Endothelial cell of umbilical vein (primary cell): ENCODE results near the gene KCNB1. TPM values are rescaled to one million over a fixed set of nuclear protein-coding genes. Genes with fewer than 3 reads are reported as not detected.

Experiments
- BruUV-seq: library from RNA; stranded (reverse); fragments of 400-500 nt; replicated peaks from 2 replicates; lab custom pipeline; 2021; lab: Mats Ljungman, UMichigan
- CTCF ChIA-PET: fragments of 300-600, 350-600 bp; sonication (Branson Sonifier 250); formaldehyde crosslinking; loops from one replicate; lab custom pipeline; 2021; ENCODE audit warnings: antibody characterized with exemption, inconsistent platforms; lab: Charles Lee
- POLR2A ChIA-PET: fragments of 300-600, 350-600 bp; sonication (Branson Sonifier 250); formaldehyde crosslinking; loops from one replicate; lab custom pipeline; 2021; ENCODE audit warnings: antibody characterized with exemption, inconsistent platforms; lab: Charles Lee
- DNase-seq: peaks from one replicate; pipeline ENCODE4 v3.0.0-alpha.2; 2011; ENCODE audit warnings: low read depth, low spot score
- FAIRE-seq: peaks from 2 replicates; lab custom pipeline; 2011; peaks lifted over from hg19 to GRCh38; lab: Jason Lieb, UNC
- H2AFZ ChIP-seq: 2 replicates; pipeline ENCODE4 v1.6.0; 2012; ENCODE audit warnings: low read depth, low read length, control low read depth, inconsistent platforms
- H3K27ac ChIP-seq: 2 replicates; pipeline ENCODE4 v1.5.1; 2011; ENCODE audit warnings: low read depth, mild to moderate bottlenecking, control low read depth, low read length, moderate library complexity; ENCODE audit not compliant: insufficient read depth
- H3K27me3 ChIP-seq, 2 experiments: 2 replicates each; pipeline versions ENCODE4 v1.6.0 to v1.6.1; 2011; ENCODE audit warnings: low read length in 2 of 2, mixed read lengths in 1 of 2; ENCODE audit not compliant: control insufficient read depth in 2 of 2, insufficient read depth in 2 of 2
- H3K36me3 ChIP-seq, 2 experiments: 2 replicates in 1 of 2; 3 replicates in 1 of 2; pipeline ENCODE4 v1.5.1; 2011; ENCODE audit warnings: low read length in 2 of 2, mild to moderate bottlenecking in 1 of 2, moderate library complexity in 1 of 2; ENCODE audit not compliant: control insufficient read depth in 2 of 2, insufficient read depth in 2 of 2; ENCODE audit errors: extremely low read depth in 1 of 2
- H3K4me1 ChIP-seq: 3 replicates; pipeline ENCODE4 v1.5.1; 2011; ENCODE audit warnings: mild to moderate bottlenecking, low read length; ENCODE audit not compliant: control insufficient read depth, insufficient read depth; ENCODE audit errors: extremely low read depth
- H3K4me2 ChIP-seq: 2 replicates; pipeline ENCODE4 v1.6.1; 2011; ENCODE audit warnings: low read length, control low read depth, mixed read lengths; ENCODE audit not compliant: insufficient read depth
- H3K4me3 ChIP-seq, 3 experiments: fragments of 200-600 bp in 1 of 3; sonication (generic), shearing (Covaris generic) in 1 of 3; replicated peaks in 1 of 3; 2 replicates each; pipeline ENCODE4 v1.5.1; 2011 to 2016; ENCODE audit warnings: control low read depth in 3 of 3, low read length in 3 of 3, mild to moderate bottlenecking in 2 of 3, inconsistent platforms in 1 of 3, low read depth in 1 of 3, moderate library complexity in 1 of 3; ENCODE audit not compliant: insufficient read depth in 1 of 3
- H3K79me2 ChIP-seq: 2 replicates; pipeline ENCODE4 v1.6.0; 2012; ENCODE audit warnings: low read length, inconsistent platforms; ENCODE audit not compliant: control insufficient read depth, insufficient read depth
- H3K9ac ChIP-seq: replicated peaks from 2 replicates; pipeline ENCODE3; 2011; ENCODE audit warnings: low read length, control low read depth; ENCODE audit not compliant: insufficient read depth; ENCODE audit errors: extremely low read depth
- H3K9me1 ChIP-seq: replicated peaks from 3 replicates; pipeline ENCODE4 v1.6.0; 2011; ENCODE audit warnings: mild to moderate bottlenecking, low read length; ENCODE audit not compliant: control insufficient read depth, insufficient read depth; ENCODE audit errors: extremely low read depth
- H3K9me3 ChIP-seq: replicated peaks from 2 replicates; pipeline ENCODE4 v1.5.1; 2012; ENCODE audit warnings: low read length, inconsistent platforms; ENCODE audit not compliant: control insufficient read depth, insufficient read depth
- H4K20me1 ChIP-seq: replicated peaks from 2 replicates; pipeline ENCODE3; 2011; ENCODE audit warnings: mild to moderate bottlenecking, low read length; ENCODE audit not compliant: control insufficient read depth, insufficient read depth; ENCODE audit errors: extremely low read depth
- CTCF ChIP-seq, 2 donors: IDR thresholded peaks; 1 replicate in 1 of 2; 2 replicates in 1 of 2; pipeline ENCODE4 v1.5.1; 2011; ENCODE audit warnings: low read length in 2 of 2, mild to moderate bottlenecking in 2 of 2, moderate library complexity in 2 of 2, control low read depth in 1 of 2, inconsistent platforms in 1 of 2, low read depth in 1 of 2; ENCODE audit not compliant: insufficient read depth in 1 of 2; ENCODE audit errors: extremely low read depth in 1 of 2
- EZH2 ChIP-seq: IDR thresholded peaks from 2 replicates; pipeline ENCODE4 v1.6.1; 2012; ENCODE audit warnings: borderline replicate concordance, low read depth, mild to moderate bottlenecking, moderate library complexity, low read length, inconsistent platforms; ENCODE audit not compliant: severe bottlenecking
- FOS ChIP-seq: IDR thresholded peaks from 2 replicates; pipeline ENCODE4 v1.6.1; 2011; ENCODE audit warnings: mild to moderate bottlenecking, low read length, moderate library complexity, borderline replicate concordance; ENCODE audit not compliant: insufficient read depth
- GATA2 ChIP-seq: IDR thresholded peaks from 2 replicates; pipeline ENCODE4 v1.7.0; 2011; ENCODE audit warnings: low read depth, mild to moderate bottlenecking, moderate library complexity, mixed read lengths, low read length; ENCODE audit not compliant: insufficient read length, insufficient read depth
- JUN ChIP-seq: IDR thresholded peaks from 2 replicates; pipeline ENCODE4 v1.6.1; 2011; ENCODE audit warnings: borderline replicate concordance, low read depth; ENCODE audit not compliant: insufficient read length, insufficient read depth
- MYC ChIP-seq: IDR thresholded peaks from one replicate; pipeline ENCODE4 v1.6.1; 2011; ENCODE audit warnings: mild to moderate bottlenecking, low read depth, low read length
- POLR2A ChIP-seq: IDR thresholded peaks from 2 replicates; pipeline ENCODE4 v1.6.1; 2012; ENCODE audit warnings: low read depth, mild to moderate bottlenecking, control low read depth, low read length
- POLR2AphosphoS5 ChIP-seq: IDR thresholded peaks from 2 replicates; pipeline ENCODE4 v1.6.1; 2012; ENCODE audit warnings: low read depth, mild to moderate bottlenecking, control low read depth, low read length, moderate library complexity; ENCODE audit not compliant: insufficient read depth
- dilution Hi-C: fragments of 300-500 bp; cut with MboI; formaldehyde crosslinking; loops from one replicate; pipeline ENCODE4 v1.15.0; 2019; ENCODE audit warnings: low sequenced_read_pairs; ENCODE audit not compliant: extremely low pct_ligation_motif_present
- intact Hi-C: fragments of 100-400 bp; cut with micrococcal nuclease; formaldehyde crosslinking; loops from one replicate; pipeline ENCODE4 v1.10.0; 2022
- polyA plus RNA-seq, 4 experiments: library from polyadenylated mRNA; depleted of rRNA in 3 of 4; stranded (reverse) in 3 of 4; unstranded in 1 of 4; fragments of >200 nt; gene quantifications; 2 replicates each; pipeline versions ENCODE4 v1.2.1 to v1.2.3, GENCODE V29; 2011 to 2012; ENCODE audit warnings: missing spikeins in 1 of 4
- total RNA-seq: library from RNA; stranded (reverse); gene quantifications from 2 replicates; pipeline ENCODE4 v1.2.3, GENCODE V29; 2021
- TF ChIP-seq, protein P1 (sequence below): IDR thresholded peaks from 2 replicates; pipeline ENCODE4 v1.6.1; 2011; ENCODE audit not compliant: insufficient read depth, insufficient read length

KCNB1 gene
- total and polyA plus RNA-seq, 2 donors (not counting 3 experiments of a cell fraction or from before 2014, with no cell fraction given), result not detected

GRCh38 chr20:49460916-49461315 lies 21.6 kb downstream of the KCNB1 start:
- Histone ChIP-seq H3K27me3 (peaks cover 5 to 7% of the 10 kb centered on the region in 2 experiments), H3K79me2 (no peaks in the 10 kb centered on the region), H3K4me2 (no peak overlapping the region), H3K9me1 (no peaks in the 10 kb centered on the region), H4K20me1 (no peaks in the 10 kb centered on the region), H3K36me3 (no peaks in the 10 kb centered on the region), H2AFZ (no peak overlapping the region), H3K4me1 (no peaks in the 10 kb centered on the region), H3K9me3 (no peaks in the 10 kb centered on the region), H3K27ac (no peak overlapping the region), H3K9ac (no peak overlapping the region), H3K4me3 (no peak overlapping the region)
- DNase-seq (no peak), FAIRE-seq (no peak)
- no peak for TF ChIP-seq GATA2
- TF ChIP-seq FOS, result no peak
- TF ChIP-seq, protein P1, sequence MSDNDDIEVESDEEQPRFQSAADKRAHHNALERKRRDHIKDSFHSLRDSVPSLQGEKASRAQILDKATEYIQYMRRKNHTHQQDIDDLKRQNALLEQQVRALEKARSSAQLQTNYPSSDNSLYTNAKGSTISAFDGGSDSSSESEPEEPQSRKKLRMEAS, result no peak
- TF ChIP-seq POLR2AphosphoS5, result no peak
- no peak for TF ChIP-seq JUN
- no peak for TF ChIP-seq POLR2A
- no peak for TF ChIP-seq MYC
- no peak for TF ChIP-seq EZH2
- TF ChIP-seq CTCF (IDR thresholded peaks at IDR 0.05; ENCODE audit: extremely low read depth in 1 of 2, insufficient read depth in 1 of 2, low read depth in 1 of 2, low read length in 2 of 2), result no peak
- ChIA-PET CTCF (interaction anchor here (1.5 kb wide), 1 partner anchor 10 kb away, joined by 4 read pairs; no protein-coding TSS in a partner anchor), POLR2A (no interaction called here)
- intact Hi-C loops (no loop called here), dilution Hi-C loops (no loop called here)
- BruUV-seq, result no TSS peak
